Thyroid gland (tissue), 4 donors: Measurements from ENCODE around the gene ARID3C. TPM values are rescaled to one million over a fixed set of nuclear protein-coding genes. Genes with fewer than 3 reads are reported as not detected.

Experiments used
- DNase-seq, 2 donors: peaks; one replicate each; pipeline ENCODE4 v3.0.0-alpha.2; 2019
- H3K27ac ChIP-seq, 3 donors: fragments of 200-600 bp; sonication (generic); 1 replicate in 2 of 3; 2 replicates in 1 of 3; pipeline ENCODE4 v1.5.1; 2016 to 2019; ENCODE audit warnings: mild to moderate bottlenecking in 1 of 3, moderate library complexity in 1 of 3
- H3K27me3 ChIP-seq: fragments of 200-600 bp; sonication (generic); one replicate; pipeline ENCODE4 v1.5.1; 2019
- H3K36me3 ChIP-seq, 2 donors: fragments of 200-600 bp; sonication (generic); one replicate each; pipeline ENCODE4 v1.5.1; 2016 to 2019
- H3K4me1 ChIP-seq, 2 donors: fragments of 200-600 bp; sonication (generic); one replicate each; pipeline ENCODE4 v1.5.1; 2017 to 2019
- H3K4me3 ChIP-seq, 3 donors: fragments of 200-600 bp; sonication (generic); replicated peaks in 1 of 3; 1 replicate in 2 of 3; 2 replicates in 1 of 3; pipeline ENCODE4 v1.5.1; 2016; ENCODE audit warnings: mild to moderate bottlenecking in 1 of 3
- H3K9me3 ChIP-seq: fragments of 200-600 bp; sonication (generic); one replicate; pipeline ENCODE4 v1.5.1; 2017
- CTCF ChIP-seq, 6 experiments: fragments of 200-600 bp in 3 of 6; fragments of 450-650 bp in 3 of 6; sonication (generic) in 3 of 6; IDR thresholded peaks; one replicate each; pipeline ENCODE4 v1.5.1; 2016 to 2019; ENCODE audit warnings: antibody characterized with exemption in 6 of 6, mild to moderate bottlenecking in 2 of 6, inconsistent platforms in 1 of 6, moderate library complexity in 1 of 6
- POLR2A ChIP-seq, 2 donors: fragments of 450-650 bp; IDR thresholded peaks; one replicate each; pipeline ENCODE4 v1.6.1; 2017; ENCODE audit warnings: antibody characterized with exemption in 2 of 2, mild to moderate bottlenecking in 2 of 2, moderate library complexity in 1 of 2
- WGBS, 2 donors: methylation state at CpG; one replicate each; pipeline ENCODE4 v1.1.5; 2017; 5-methylcytosine and 5-hydroxymethylcytosine counted together
- intact Hi-C: fragments of 100-400 bp; cut with DNase I; formaldehyde crosslinking; loops from one replicate; pipeline ENCODE4 v1.15.1; 2023
- small RNA-seq: library from RNA; depleted of rRNA; stranded (forward); fragments of <200 nt; gene quantifications from one replicate; pipeline ENCODE3, GENCODE V24; 2016
- total RNA-seq, 4 donors: library from RNA; depleted of rRNA; stranded (reverse); fragments of >200 nt; gene quantifications; one replicate each; pipeline ENCODE4 v1.2.3, GENCODE V29; 2016

The ARID3C gene
- total RNA-seq, 4 donors from 2014 or later: not detected

GRCh38 chr9:34571481-34571810 is 57.4 kb downstream of the ARID3C start:
- intact Hi-C loops: no loop called here
- WGBS, 2 donors: 64 to 70% methylated on average over 12 of the region's 12 CpGs
- no peak overlapping the region for H3K27ac ChIP-seq
- no peak overlapping the region for H3K4me3 ChIP-seq
- H3K4me1 ChIP-seq: peaks cover 0 to 4% of the 10 kb centered on the region in 2 donors
- H3K9me3 ChIP-seq: no peaks in the 10 kb centered on the region
- H3K36me3 ChIP-seq: no peaks in the 10 kb centered on the region
- TF ChIP-seq CTCF (IDR thresholded peaks at IDR 0.05): no peak
- no peak for TF ChIP-seq POLR2A (IDR thresholded peaks at IDR 0.05)
- no peaks in the 10 kb centered on the region for H3K27me3 ChIP-seq
- no peak for DNase-seq

Small RNA genes within 50 kb of the gene (small RNA-seq; reads per million reads assigned to genes)
- not detected for gene CCL27

Other genes starting within 250 kb of the ARID3C start
- gene FAM219A, start 170.5 kb downstream of the ARID3C start, total RNA-seq: 10 to 100 TPM in 3 of 4 donors, 1 to 10 TPM in 1; 6.6 to 14.3 (median 10.5) TPM
- under 1 TPM in 2 of 4 donors, not detected in 2; 0.81 to 0.89 TPM for gene DNAI1, start 170.3 kb downstream of the ARID3C start, total RNA-seq
- not detected for gene ENHO, start 106.1 kb downstream of the ARID3C start, total RNA-seq
- 10 to 100 TPM in 3 of 4 donors, 1 to 10 TPM in 1; 8.6 to 17.3 (median 14.1) TPM for gene CNTFR, start 39.3 kb downstream of the ARID3C start, total RNA-seq
- gene RPP25L, start 17.0 kb downstream of the ARID3C start, total RNA-seq: 10 to 100 TPM; 20.7 to 39.0 (median 25.8) TPM
- gene DCTN3, start 8.6 kb downstream of the ARID3C start, total RNA-seq: 100 to 1,000 TPM in 2 of 4 donors, 10 to 100 TPM in 2; 54.6 to 140 (median 89.2) TPM
- 10 to 100 TPM; 48.6 to 89.7 (median 76.6) TPM for gene SIGMAR1, start 8.7 kb upstream of the ARID3C start, total RNA-seq
- gene GALT, start 17.6 kb upstream of the ARID3C start, total RNA-seq: 10 to 100 TPM; 48.7 to 76.5 (median 57.1) TPM
- gene IL11RA, start 23.1 kb upstream of the ARID3C start, total RNA-seq: 10 to 100 TPM; 43.8 to 89.9 (median 56.5) TPM
- gene CCL27, start 33.6 kb upstream of the ARID3C start, total RNA-seq: 1 to 10 TPM in 1 of 4 donors, not detected in 3; 1.1 TPM
- 1 to 10 TPM in 2 of 4 donors, not detected in 2; 2.2 to 8.5 TPM for gene CCL19, start 62.2 kb upstream of the ARID3C start, total RNA-seq
- 1,000 to 10,000 TPM in 1 of 4 donors, 100 to 1,000 TPM in 3; 196 to 1,821 (median 617) TPM for gene CCL21, start 81.1 kb upstream of the ARID3C start, total RNA-seq